PC-3 (cell line): ENCODE results near the gene PAH.

Experiments used
- CTCF ChIP-seq: fragments of 300-600 bp; sonication (generic); conservative IDR thresholded peaks from 2 replicates; pipeline ENCODE4 v1.5.1; 2017; ENCODE audit warnings: antibody characterized with exemption, low read depth, mild to moderate bottlenecking, low read length
- EZH2 ChIP-seq: fragments of 300-600 bp; sonication (generic); IDR thresholded peaks from one replicate; pipeline ENCODE4 v1.6.1; 2017; ENCODE audit warnings: antibody characterized with exemption, mild to moderate bottlenecking, low read length; ENCODE audit not compliant: unreplicated experiment
- EZH2phosphoT487 ChIP-seq: fragments of 300-600 bp; sonication (generic); IDR thresholded peaks from 2 replicates; pipeline ENCODE4 v1.6.1; 2018; ENCODE audit warnings: mild to moderate bottlenecking, antibody characterized with exemption, low read length, borderline replicate concordance

DNA sequence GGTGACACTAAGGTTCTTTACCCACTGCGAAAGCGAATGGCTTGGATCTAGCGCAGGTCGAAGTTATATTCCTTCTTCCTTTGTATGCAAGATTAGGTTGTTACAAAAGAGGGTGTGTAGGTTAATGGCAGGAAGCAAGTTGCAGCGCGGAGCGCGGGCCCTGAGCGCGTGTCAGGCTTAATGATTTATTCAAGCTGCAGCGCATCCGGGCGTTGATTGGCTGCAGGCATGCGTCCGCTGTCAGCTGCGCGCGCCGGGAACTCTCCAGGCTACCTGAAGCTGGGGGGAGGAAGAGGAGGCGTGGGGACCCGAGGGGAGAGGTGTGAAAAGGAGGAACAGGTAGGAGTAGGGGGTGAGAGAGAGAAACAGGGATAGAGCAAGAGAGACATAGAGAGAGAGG is 47.8 kb upstream of the PAH start:
- TF ChIP-seq CTCF = no peak
- no peak for TF ChIP-seq EZH2
- no peak for TF ChIP-seq EZH2phosphoT487
